GM12874 (cell line): ENCODE data around the gene NAAA.

Experiments used
- CTCF ChIP-seq: IDR thresholded peaks from 2 replicates; pipeline ENCODE4 v1.5.1; 2011; ENCODE audit warnings: low read depth, mild to moderate bottlenecking, control low read depth, low read length, moderate library complexity; ENCODE audit not compliant: insufficient read depth

NAAA gene

GRCh38 chr4:75869100-75869499, 71.7 kb downstream of the NAAA start:
- TF ChIP-seq CTCF, result no peak

- TF ChIP-seq CTCF, result no peak
These were observed 73.7 kb downstream of the NAAA start for GRCh38 chr4:75867130-75867529.
